NAMALWA (cell line): ENCODE measurements around the gene ELN.

Experiments used
- DNase-seq: peaks from one replicate; pipeline ENCODE4 v3.0.0-alpha.2; 2015; ENCODE audit warnings: low spot score

Gene ELN

DNA sequence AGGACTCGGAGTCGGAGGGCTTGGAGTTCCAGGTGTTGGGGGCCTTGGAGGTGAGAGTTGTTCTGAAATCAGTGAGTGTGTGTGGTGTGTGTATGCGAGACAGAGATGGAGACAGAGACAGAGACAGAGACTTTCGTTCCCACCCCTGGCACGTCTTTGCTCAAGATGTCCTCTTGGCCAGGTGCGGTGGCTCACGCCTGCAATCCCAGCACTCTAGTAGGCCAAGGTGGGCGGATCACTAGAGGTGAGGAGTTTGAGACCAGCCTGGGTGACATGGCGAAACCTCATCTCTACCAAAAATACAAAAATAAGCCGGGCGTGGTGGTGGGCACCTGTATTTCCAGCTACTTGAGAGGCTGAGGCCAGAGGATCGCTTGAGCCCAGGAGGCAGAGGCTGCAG is 35.7 kb downstream of the ELN start:
- DNase-seq = no peak

- no peak for DNase-seq
Observed at GRCh38 chr7:74064696-74065095, 36.7 kb downstream of the ELN start.

DNA sequence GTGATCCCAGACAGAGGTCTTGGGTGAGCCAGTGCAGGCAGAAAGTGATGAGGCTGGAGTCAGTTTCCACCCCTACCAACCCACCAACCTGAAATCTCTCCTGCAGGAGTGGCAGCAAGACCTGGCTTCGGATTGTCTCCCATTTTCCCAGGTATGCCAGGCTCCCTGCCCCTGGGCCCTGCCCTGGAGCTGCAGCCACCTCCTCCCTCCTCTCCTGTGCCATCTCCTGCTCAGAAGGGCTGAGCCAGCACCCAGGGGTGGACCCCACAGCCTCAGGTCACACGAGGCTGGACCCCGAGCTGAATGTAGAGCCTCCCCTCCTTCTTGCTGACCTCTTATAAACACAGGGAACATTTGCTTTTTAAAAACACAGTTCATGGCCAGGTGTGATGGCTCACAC is 38.7 kb downstream of the ELN start:
- no peak for DNase-seq

GRCh38 chr7:74068378-74069085 is 40.6 kb downstream of the ELN start:
- no peak for DNase-seq

DNA sequence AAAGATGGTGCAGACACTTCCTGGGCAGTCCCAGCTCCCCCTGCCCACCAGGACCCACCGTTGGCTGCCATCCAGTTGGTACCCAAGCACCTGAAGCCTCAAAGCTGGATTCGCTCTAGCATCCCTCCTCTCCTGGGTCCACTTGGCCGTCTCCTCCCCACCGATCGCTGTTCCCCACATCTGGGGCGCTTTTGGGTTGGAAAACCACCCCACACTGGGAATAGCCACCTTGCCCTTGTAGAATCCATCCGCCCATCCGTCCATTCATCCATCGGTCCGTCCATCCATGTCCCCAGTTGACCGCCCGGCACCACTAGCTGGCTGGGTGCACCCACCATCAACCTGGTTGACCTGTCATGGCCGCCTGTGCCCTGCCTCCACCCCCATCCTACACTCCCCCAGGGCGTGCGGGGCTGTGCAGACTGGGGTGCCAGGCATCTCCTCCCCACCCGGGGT is 41.1 kb downstream of the ELN start:
- DNase-seq = no peak

GRCh38 chr7:74069790-74070618 is 42.0 kb downstream of the ELN start:
- DNase-seq = no peak

DNA sequence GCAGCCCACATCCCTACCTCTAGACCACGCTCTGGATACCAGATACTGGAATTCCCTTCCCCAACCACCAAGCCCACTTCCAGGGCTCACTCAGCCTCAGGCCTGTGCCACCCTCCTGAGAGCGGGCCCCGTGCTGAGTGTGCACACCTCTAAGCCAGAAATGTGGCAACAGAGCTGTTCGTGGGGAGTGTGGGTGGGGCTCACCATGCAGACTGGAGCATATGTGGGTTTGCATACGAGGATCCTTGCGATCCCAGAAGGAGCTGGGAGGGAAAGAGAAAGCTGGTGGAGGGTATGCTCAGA is 42.6 kb downstream of the ELN start:
- peak; percentile 5 for DNase-seq

DNA sequence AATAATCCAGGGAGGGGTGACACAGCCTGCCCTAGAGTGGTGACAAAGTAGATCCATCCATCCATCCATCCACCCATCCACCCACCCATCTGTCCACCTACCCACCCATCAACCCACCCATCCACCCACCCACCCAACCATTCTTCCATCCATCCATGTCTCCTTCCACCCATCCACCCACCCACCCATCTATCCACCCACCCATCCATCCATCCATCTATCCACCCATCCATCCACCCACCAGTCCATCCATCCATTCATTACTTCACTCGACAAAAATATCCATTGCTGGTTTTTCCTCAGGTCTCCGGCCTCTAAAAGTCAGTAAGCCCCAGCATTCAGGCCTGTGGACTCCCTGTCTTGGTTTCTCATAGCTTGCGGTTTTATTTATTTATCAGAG is 43.1 kb downstream of the ELN start:
- DNase-seq = no peak

- no peak for DNase-seq
Observed at GRCh38 chr7:74074770-74075169, 46.8 kb downstream of the ELN start.

GRCh38 chr7:74078461-74078860 is 50.5 kb downstream of the ELN start:
- no peak for DNase-seq

GRCh38 chr7:74082770-74083116 is 54.8 kb downstream of the ELN start:
- DNase-seq = no peak

GRCh38 chr7:74083117-74083876 is 55.3 kb downstream of the ELN start, which contains the start of gene LIMK1:
LIMK1 (plus strand) TSS chr7:74083804; CDS start chr7:74083991, 187 bp downstream.
- DNase-seq = peak; percentile 90

DNA sequence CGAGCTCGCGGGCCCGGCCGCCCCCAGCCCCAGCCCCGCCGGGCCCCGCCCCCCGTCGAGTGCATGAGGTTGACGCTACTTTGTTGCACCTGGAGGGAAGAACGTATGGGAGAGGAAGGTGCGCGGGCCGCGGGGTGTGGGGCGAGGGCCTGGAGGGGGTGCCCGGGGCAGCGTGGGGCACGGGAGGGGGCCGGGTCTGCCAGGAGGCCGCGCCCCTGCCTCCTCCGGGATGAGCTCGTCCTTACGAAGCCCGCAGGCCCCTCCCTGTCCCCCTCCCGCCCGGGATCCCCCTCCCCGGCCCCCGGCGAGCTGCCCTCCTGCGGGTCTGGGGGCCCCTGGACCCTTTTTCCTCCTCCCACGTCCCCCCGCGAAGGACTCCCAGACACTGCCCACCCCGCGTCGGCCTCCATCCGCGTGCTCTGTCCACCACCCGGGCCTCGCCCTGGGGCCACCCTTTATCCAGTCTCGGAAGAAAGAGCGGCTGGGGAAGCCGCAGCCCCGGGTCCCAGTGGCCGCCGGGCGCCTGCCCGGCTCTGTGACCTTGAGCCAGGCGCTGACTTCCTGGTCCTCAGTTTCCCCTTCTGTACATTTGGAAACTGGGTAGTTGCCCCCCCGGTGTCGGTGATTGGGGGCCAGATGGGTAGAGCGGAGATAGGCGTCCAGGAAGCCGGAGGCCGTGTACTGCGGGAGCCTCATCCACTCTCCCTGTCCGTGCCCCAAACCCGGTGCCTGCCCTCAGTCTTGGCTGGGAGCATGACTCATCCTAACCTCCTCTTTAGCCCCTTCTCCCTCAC is 56.2 kb downstream of the ELN start:
- peak; percentile 73 for DNase-seq

DNA sequence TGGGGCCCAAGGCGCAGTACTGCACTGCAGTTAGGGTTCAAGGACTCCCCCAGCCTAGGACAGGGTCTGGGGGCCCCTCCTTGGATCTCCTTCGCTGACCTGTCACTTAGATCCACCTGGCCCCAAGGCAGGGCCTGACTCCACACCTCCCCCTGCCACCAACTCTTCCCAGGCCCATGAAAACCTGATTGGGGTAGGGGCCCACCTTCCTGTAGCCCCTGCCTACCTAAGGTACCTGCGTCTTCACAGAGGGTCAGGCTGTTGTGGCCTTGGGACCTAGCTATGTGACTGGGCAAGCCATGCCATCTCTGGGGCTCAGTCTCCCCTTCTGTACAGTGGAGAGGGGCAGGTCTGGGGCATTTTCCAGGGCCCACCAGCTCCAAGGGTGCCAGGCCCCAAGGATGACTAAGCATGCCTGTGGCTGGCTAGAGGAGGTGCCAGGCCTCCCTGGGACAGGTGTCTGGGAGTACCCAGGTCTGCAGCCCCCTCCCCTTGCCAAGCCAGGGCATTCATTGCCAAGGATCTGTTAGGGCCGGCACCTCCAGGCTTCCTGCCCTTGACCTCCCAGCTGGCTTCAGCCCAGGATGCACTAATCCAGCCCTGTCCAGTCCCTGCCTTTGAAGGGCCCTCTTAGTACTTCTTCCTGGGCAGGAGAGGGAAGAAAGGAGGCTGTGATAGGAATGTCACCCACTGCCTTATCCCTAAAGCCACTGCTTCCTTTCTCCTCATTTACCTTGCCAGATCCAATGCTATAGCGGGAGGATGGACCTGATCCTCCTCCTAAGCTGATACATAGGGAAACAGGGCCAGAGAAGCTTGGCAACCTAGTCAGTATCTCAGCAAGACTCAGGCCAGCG is 57.0 kb downstream of the ELN start:
- peak; percentile 12 for DNase-seq

- no peak for DNase-seq
Observed at GRCh38 chr7:74087791-74088453, 59.9 kb downstream of the ELN start.

GRCh38 chr7:74092321-74092963 is 64.5 kb downstream of the ELN start:
- DNase-seq = peak; percentile 58

DNA sequence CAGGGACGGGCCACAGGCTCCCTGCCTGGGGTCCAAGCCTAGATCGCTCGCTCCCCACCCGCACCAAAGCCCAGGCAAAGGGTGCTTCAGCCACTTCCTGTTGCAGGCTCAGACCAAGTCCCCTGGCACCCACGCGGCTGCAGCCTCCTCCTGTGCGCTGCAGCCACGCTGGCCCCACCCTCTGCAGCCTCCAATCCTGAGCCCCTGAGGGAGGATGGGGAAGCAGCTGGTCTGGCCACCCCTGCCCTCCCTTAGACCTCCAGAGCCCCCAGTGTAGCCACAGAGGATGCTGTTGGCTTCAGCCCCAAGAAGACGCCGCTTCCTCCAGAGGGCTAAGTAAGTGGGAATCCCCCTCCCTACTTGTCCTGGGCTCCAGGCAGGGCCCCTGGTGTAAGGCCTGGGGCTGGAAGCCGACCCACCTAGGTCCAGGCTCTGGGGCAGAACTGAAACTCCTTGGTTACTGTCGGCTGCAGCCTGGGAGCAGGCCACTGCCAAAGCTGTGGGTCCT is 65.0 kb downstream of the ELN start:
- DNase-seq = peak; percentile 75

- peak; percentile 59 for DNase-seq
Observed at GRCh38 chr7:74093671-74094223, 65.8 kb downstream of the ELN start.
